Astrocyte of the cerebellum (primary cell): ENCODE results near the gene DGCR8.

Experiments
- DNase-seq: peaks from one replicate; pipeline ENCODE4 v3.0.0-alpha.2; 2011; ENCODE audit warnings: low read depth
- H3K4me3 ChIP-seq: 2 replicates; pipeline ENCODE4 v1.5.1; 2011; ENCODE audit warnings: mild to moderate bottlenecking, low read depth, low read length, moderate library complexity
- in situ Hi-C: cut with HindIII; loops from 2 replicates; pipeline ENCODE4 v1.10.0; 2017; ENCODE audit warnings: low sequenced_read_pairs
- TF ChIP-seq, protein P1 (sequence below): IDR thresholded peaks from 2 replicates; pipeline ENCODE4 v1.5.1; 2012; ENCODE audit warnings: low read length, low read depth, moderate library complexity, mild to moderate bottlenecking; ENCODE audit errors: missing control alignments

Gene DGCR8

DNA sequence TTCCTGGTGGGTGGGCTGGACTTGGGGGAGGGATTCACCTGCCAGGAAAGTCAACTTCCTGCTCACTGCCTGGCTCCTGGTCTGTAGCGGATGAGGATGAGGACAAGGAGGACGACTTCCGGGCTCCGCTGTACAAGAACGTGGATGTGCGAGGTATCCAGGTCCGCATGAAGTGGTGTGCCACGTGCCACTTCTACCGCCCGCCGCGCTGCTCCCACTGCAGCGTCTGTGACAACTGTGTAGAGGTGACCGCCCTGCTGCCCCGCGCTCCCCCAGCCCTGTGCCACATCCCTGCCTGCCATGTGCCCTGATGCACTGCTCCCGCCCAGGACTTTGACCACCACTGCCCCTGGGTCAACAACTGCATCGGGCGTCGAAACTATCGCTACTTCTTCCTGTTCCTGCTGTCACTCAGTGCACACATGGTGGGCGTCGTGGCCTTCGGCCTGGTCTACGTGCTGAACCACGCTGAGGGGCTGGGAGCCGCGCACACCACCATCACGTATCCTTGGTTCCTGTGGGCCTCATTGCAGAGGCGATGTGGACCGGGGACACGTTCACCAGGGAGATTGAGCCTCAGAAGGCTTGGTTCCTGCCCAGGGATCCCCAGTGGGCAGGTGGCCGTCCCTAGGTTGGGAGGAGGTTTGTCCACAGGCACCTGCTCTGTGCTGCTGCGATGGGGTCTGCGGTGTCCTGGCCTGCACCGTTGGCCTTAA lies 59.5 kb downstream of the DGCR8 start:
- TF ChIP-seq, protein P1, sequence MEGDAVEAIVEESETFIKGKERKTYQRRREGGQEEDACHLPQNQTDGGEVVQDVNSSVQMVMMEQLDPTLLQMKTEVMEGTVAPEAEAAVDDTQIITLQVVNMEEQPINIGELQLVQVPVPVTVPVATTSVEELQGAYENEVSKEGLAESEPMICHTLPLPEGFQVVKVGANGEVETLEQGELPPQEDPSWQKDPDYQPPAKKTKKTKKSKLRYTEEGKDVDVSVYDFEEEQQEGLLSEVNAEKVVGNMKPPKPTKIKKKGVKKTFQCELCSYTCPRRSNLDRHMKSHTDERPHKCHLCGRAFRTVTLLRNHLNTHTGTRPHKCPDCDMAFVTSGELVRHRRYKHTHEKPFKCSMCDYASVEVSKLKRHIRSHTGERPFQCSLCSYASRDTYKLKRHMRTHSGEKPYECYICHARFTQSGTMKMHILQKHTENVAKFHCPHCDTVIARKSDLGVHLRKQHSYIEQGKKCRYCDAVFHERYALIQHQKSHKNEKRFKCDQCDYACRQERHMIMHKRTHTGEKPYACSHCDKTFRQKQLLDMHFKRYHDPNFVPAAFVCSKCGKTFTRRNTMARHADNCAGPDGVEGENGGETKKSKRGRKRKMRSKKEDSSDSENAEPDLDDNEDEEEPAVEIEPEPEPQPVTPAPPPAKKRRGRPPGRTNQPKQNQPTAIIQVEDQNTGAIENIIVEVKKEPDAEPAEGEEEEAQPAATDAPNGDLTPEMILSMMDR = no peak
- no peak overlapping the region for H3K4me3 ChIP-seq
- in situ Hi-C loops = no loop called here
- DNase-seq = no peak

DNA sequence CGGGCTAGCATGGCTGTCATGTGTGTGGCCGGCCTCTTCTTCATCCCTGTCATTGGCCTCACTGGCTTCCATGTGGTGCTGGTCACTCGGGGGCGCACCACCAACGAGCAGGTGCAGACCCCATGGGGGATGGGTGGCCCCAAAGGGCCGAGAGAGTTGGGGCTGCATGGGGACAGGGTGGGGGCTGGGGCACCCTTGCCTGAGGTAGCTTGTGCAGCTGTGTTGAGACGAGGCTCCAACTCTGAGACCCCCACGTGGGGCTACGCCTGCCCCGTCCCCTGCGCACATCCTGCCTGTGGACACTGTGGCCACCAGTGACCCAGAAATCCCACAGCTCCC lies 60.0 kb downstream of the DGCR8 start:
- DNase-seq = no peak
- H3K4me3 ChIP-seq = no peak overlapping the region
- in situ Hi-C loops = no loop called here
- TF ChIP-seq, protein P1 = no peak

DNA sequence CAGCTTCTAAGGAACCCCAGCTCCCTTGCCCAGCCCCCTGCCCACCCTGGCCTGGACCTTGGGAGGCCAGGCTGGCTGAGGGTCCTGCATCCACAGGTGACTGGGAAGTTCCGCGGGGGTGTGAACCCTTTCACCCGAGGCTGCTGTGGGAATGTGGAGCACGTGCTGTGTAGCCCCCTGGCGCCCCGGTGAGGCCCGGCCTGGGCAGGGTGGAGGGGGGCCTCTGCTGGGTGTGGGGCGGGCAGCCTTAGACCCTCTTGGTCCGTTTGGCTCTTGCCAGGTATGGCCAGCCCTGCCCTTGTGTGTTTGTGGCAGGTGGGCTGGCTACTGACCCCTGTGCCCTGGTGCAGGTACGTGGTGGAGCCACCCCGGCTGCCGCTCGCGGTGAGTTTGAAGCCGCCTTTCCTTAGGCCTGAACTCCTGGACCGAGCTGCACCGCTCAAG lies 60.5 kb downstream of the DGCR8 start:
- TF ChIP-seq, protein P1 = no peak

DNA sequence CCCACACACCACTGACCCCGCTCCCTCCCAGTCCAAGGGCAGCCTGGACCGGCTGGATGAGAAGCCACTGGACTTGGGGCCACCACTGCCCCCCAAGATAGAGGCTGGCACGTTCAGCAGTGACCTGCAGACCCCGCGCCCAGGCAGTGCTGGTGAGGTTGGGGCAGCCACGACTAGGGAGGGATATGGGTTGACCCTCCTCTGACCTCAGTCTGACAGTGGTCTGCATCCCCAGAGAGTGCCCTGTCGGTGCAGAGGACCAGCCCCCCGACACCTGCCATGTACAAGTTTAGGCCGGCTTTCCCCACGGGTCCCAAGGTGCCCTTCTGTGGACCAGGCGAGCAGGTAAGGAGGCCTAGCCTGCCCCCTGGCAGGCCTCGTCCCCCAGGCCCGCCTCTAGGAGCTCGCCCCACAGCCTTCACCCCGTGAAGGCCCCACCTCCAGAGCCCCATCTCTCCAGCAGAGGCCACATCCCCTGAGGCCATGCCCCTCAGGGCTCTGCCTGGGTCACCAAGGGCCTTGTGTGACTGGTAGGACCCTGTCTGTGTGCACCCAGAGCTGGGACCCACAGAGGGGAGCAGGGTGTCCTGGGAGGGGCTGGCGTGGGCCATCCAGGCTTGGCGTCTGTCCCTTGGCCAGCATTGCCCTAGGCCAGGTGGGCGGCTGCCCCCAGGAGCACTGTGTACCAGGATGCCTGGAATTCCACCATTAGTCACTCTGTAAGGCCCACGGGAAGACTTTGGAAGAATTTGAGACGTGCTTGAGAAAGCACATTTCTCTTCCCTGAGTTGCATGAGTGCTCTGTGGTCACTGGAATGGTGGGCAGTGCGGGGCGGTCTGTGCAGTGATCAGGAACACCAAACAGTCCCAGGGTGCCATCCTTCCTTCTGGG lies 61.4 kb downstream of the DGCR8 start:
- TF ChIP-seq, protein P1 = no peak
- H3K4me3 ChIP-seq = no peak overlapping the region
- DNase-seq = peak; percentile 33
- in situ Hi-C loops = no loop called here

More for the DNA sequence above, 60.5 kb downstream of the DGCR8 start:
- in situ Hi-C loops = no loop called here
- no peak overlapping the region for H3K4me3 ChIP-seq
- DNase-seq = no peak

DNA sequence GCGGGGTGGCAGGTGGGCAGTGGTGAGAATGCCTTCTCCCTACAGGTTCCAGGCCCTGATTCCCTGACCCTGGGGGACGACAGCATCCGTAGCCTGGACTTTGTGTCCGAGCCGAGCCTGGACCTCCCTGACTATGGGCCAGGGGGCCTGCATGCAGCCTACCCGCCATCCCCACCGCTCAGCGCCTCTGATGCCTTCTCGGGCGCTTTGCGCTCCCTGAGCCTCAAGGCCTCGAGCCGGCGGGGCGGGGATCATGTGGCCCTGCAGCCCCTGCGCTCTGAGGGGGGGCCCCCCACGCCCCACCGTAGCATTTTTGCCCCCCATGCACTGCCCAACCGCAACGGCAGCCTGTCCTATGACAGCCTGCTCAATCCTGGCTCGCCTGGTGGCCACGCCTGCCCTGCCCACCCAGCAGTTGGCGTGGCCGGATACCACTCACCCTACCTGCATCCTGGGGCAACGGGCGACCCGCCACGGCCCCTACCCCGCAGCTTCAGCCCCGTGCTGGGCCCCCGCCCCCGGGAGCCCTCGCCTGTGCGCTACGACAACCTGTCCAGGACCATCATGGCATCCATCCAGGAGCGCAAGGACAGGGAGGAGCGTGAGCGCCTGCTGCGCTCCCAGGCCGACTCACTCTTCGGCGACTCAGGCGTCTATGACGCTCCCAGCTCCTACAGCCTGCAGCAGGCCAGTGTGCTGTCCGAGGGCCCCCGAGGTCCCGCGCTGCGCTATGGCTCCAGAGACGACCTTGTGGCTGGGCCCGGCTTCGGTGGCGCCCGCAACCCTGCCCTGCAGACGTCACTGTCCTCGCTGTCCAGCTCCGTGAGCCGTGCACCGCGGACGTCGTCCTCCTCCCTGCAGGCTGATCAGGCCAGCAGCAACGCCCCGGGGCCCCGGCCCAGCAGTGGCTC lies 62.9 kb downstream of the DGCR8 start:
- no peak for DNase-seq
- H3K4me3 ChIP-seq = no peak overlapping the region
- TF ChIP-seq, protein P1 = no peak
- in situ Hi-C loops = no loop called here
